Glutamatergic neuron (in vitro differentiated cells): ENCODE results near the gene POLD3. TPM values are rescaled to one million over a fixed set of nuclear protein-coding genes. Genes with fewer than 3 reads are reported as not detected.

Experiments
- DNase-seq: peaks from one replicate; pipeline ENCODE4 v3.0.0; 2022
- H3K27ac Mint-ChIP-seq: one replicate; pipeline ENCODE4 v1.8.0; 2020; ENCODE audit warnings: mild to moderate bottlenecking, mixed read lengths, inconsistent platforms; ENCODE audit not compliant: unreplicated experiment
- H3K27me3 Mint-ChIP-seq: one replicate; pipeline ENCODE4 v1.8.0; 2020; ENCODE audit warnings: mild to moderate bottlenecking, moderate library complexity, mixed read lengths, inconsistent platforms; ENCODE audit not compliant: unreplicated experiment
- H3K36me3 Mint-ChIP-seq: one replicate; pipeline ENCODE4 v1.8.0; 2020; ENCODE audit warnings: mild to moderate bottlenecking, mixed read lengths, inconsistent platforms; ENCODE audit not compliant: unreplicated experiment
- H3K4me1 Mint-ChIP-seq: one replicate; pipeline ENCODE4 v1.8.0; 2020; ENCODE audit warnings: mild to moderate bottlenecking, low read depth, mixed read lengths, inconsistent platforms; ENCODE audit not compliant: unreplicated experiment
- H3K4me3 Mint-ChIP-seq: one replicate; pipeline ENCODE4 v1.8.0; 2020; ENCODE audit warnings: mild to moderate bottlenecking, mixed read lengths, inconsistent platforms; ENCODE audit not compliant: unreplicated experiment
- H3K9me3 Mint-ChIP-seq: one replicate; pipeline ENCODE4 v1.8.0; 2020; ENCODE audit warnings: mild to moderate bottlenecking, moderate library complexity, mixed read lengths, inconsistent platforms; ENCODE audit not compliant: unreplicated experiment
- total RNA-seq: library from RNA; stranded (reverse); fragmentation: NEBNext Ultra II Directional; extraction: Animal tissue kit (Norgen Biotek cat#: 25700); gene quantifications from one replicate; pipeline ENCODE4 v1.2.1, GENCODE V29; 2021; ENCODE audit not compliant: unreplicated experiment
- TF ChIP-seq, protein P1 (sequence below): fragments of 200-600 bp; sonication (generic); IDR thresholded peaks from one replicate; pipeline ENCODE4 v1.5.0; 2021; ENCODE audit not compliant: partially characterized antibody, unreplicated experiment

The POLD3 gene
- total RNA-seq, 1 donor from 2014 or later, result 9.0 TPM

DNA sequence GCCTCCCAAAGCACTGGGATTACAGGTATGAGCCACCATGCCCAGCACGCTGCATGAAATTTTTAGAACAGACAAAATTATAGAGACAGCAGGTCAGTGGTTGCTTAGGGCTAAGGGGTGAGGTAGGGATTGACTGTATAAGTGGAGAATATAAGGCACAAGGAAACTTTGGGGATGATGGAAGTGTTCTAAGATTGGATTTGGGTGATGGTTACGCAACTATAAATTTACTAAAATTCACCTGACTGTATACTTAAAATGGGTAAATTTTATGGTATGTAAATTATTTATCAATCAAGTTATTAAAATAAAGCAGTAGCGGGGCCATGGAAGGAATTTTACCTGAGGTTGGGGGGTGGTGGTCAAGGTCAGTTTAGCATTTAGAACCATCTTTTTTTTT is 16.4 kb upstream of the POLD3 start:
- H3K27me3 Mint-ChIP-seq, result no peaks in the 10 kb centered on the region
- no peak overlapping the region for H3K27ac Mint-ChIP-seq
- H3K4me3 Mint-ChIP-seq, result no peak overlapping the region
- no peaks in the 10 kb centered on the region for H3K9me3 Mint-ChIP-seq
- no peaks in the 10 kb centered on the region for H3K36me3 Mint-ChIP-seq
- TF ChIP-seq, protein P1, sequence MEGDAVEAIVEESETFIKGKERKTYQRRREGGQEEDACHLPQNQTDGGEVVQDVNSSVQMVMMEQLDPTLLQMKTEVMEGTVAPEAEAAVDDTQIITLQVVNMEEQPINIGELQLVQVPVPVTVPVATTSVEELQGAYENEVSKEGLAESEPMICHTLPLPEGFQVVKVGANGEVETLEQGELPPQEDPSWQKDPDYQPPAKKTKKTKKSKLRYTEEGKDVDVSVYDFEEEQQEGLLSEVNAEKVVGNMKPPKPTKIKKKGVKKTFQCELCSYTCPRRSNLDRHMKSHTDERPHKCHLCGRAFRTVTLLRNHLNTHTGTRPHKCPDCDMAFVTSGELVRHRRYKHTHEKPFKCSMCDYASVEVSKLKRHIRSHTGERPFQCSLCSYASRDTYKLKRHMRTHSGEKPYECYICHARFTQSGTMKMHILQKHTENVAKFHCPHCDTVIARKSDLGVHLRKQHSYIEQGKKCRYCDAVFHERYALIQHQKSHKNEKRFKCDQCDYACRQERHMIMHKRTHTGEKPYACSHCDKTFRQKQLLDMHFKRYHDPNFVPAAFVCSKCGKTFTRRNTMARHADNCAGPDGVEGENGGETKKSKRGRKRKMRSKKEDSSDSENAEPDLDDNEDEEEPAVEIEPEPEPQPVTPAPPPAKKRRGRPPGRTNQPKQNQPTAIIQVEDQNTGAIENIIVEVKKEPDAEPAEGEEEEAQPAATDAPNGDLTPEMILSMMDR, result no peak
- peaks cover 9% of the 10 kb centered on the region for H3K4me1 Mint-ChIP-seq
- no peak for DNase-seq

DNA sequence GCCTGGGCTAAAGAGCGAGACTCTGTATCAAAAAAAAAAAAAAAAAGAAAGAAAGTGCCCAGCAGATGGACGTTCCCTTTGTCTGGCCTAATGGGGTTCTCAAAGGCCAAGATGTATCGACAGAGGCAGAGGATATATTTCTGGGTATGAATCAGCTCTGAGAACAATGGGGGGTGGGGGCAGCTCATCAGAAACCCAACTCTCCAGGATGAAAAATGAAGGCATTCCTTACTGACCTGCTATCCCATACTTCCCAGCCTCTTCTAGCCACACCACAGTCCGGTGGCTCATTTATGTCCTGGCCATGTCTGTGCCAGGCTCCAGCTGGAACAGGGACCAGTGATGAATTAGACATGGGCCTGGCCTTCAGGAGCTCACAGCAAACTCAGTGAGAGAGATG is 15.2 kb upstream of the POLD3 start:
- no peaks in the 10 kb centered on the region for H3K9me3 Mint-ChIP-seq
- H3K4me3 Mint-ChIP-seq, result no peak overlapping the region
- peaks cover 9% of the 10 kb centered on the region for H3K4me1 Mint-ChIP-seq
- H3K27me3 Mint-ChIP-seq, result no peaks in the 10 kb centered on the region
- no peak for DNase-seq
- H3K36me3 Mint-ChIP-seq, result no peaks in the 10 kb centered on the region
- TF ChIP-seq, protein P1, result no peak
- no peak overlapping the region for H3K27ac Mint-ChIP-seq

DNA sequence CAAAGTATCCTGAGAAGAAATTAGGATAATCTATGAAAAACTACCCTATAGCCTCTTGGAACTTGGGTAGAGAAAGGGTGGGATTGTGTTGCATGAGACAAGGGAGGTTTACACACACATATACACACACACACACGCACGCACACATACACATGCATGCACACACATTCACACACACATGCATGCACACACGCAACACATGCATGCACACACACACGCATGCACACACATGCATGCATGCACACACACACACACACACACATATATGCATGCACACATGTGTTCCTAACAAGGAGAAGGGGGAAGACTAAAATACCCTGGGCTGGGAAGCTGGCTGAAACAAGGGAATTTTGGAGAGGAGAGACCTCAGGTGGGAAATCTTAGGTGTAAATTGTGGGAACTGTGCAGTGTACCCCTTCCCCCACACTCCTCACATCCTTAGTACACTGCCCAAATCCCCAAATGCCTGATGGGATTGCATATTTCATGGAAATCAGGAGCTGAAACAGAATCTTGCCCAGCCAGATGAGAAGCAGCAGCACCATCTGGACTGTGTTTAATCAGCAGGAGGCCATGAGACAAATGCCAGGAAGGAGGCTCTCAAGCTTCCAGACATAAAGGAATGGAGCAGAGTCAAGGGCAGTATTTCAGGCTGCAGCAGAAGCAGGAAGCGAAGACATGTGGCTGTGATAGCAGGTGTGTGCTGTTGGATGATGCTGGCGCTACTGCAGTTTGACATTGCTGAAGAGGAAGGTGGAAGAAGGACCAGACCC is 14.6 kb upstream of the POLD3 start:
- H3K27ac Mint-ChIP-seq, result peak overlapping the region; percentile 25
- H3K4me1 Mint-ChIP-seq, result peaks cover 9% of the 10 kb centered on the region
- no peak overlapping the region for H3K4me3 Mint-ChIP-seq
- H3K27me3 Mint-ChIP-seq, result no peaks in the 10 kb centered on the region
- TF ChIP-seq, protein P1, result no peak
- no peaks in the 10 kb centered on the region for H3K9me3 Mint-ChIP-seq
- no peaks in the 10 kb centered on the region for H3K36me3 Mint-ChIP-seq
- DNase-seq, result no peak

DNA sequence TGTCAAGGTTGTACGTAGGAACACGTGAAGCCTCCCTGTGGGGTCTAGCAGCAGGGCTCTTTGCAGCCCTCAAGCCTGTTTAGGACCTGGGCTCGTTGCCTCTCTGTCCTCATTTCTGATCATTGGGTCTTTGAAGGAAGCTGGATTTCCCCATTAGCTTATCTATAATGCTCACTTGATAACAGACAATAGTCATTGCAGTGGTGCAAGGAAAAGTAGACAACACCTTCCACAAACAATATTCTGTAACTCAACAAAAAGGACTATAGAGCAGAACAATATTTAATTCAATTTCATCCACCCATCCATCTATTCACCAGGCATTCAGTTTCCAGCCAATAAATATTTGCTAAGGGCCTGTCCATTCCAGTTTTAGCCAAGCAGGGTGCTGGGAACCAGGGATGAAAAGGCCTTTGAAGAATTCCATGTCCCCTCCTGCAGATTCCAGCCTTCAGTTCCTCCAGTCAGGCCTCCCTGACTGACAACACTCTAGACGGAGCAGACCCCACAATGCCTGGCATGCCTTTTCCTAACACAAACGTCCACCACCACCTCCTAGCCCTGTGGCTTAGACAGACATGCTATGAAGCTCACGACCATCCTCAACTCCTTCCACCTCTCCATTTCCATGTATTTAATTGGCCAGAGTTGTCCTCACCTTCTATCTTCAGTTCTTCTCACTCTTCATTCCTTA is 12.7 kb upstream of the POLD3 start:
- Mint-ChIP-seq H3K36me3 (no peaks in the 10 kb centered on the region), H3K27ac (no peak overlapping the region), H3K4me3 (no peak overlapping the region), H3K4me1 (peaks cover 14% of the 10 kb centered on the region), H3K9me3 (no peaks in the 10 kb centered on the region), H3K27me3 (no peaks in the 10 kb centered on the region)
- no peak for DNase-seq
- TF ChIP-seq, protein P1, result no peak
